Fibroblast of skin of right quadriceps (primary cell): ENCODE data around the gene PCAT7.
"Not testable (repeated sequence)": the region's sequence is repeated elsewhere in the genome, so short reads cannot be mapped to it uniquely, and the experiment has no call there.

Experiments used
- DNase-seq: peaks from one replicate; pipeline ENCODE4 v3.0.0-alpha.2; 2013

Gene PCAT7

GRCh38 chr9:94564279-94564678 lies 9.4 kb downstream of the PCAT7 start:
- DNase-seq: not testable (repeated sequence)

- no peak for DNase-seq
Measured at GRCh38 chr9:94566550-94566949, 11.7 kb downstream of the PCAT7 start.

- DNase-seq: no peak
Measured at GRCh38 chr9:94567271-94567670, 12.4 kb downstream of the PCAT7 start.

GRCh38 chr9:94568250-94568889 lies 13.5 kb downstream of the PCAT7 start:
- DNase-seq: no peak

GRCh38 chr9:94568972-94569712 lies 14.3 kb downstream of the PCAT7 start:
- no peak for DNase-seq

- DNase-seq: no peak
Measured at GRCh38 chr9:94576131-94576530, 21.2 kb downstream of the PCAT7 start.

- no peak for DNase-seq
Measured at GRCh38 chr9:94577036-94577435, 22.2 kb downstream of the PCAT7 start.

GRCh38 chr9:94577571-94577970 lies 22.7 kb downstream of the PCAT7 start:
- DNase-seq: no peak

- DNase-seq: no peak
Measured at GRCh38 chr9:94581728-94582127, 26.8 kb downstream of the PCAT7 start.

GRCh38 chr9:94584555-94584954 lies 29.7 kb downstream of the PCAT7 start:
- no peak for DNase-seq

GRCh38 chr9:94586316-94586715 lies 31.4 kb downstream of the PCAT7 start:
- no peak for DNase-seq

GRCh38 chr9:94586814-94587213 lies 31.9 kb downstream of the PCAT7 start:
- DNase-seq: peak; percentile 54

GRCh38 chr9:94588681-94589080 lies 33.8 kb downstream of the PCAT7 start:
- DNase-seq: no peak

- DNase-seq: not testable (repeated sequence)
Measured at GRCh38 chr9:94591046-94591545, 36.2 kb downstream of the PCAT7 start.

- no peak for DNase-seq
Measured at GRCh38 chr9:94591876-94592275, 37.0 kb downstream of the PCAT7 start.

GRCh38 chr9:94592683-94593082 lies 37.8 kb downstream of the PCAT7 start:
- not testable (repeated sequence) for DNase-seq

GRCh38 chr9:94593459-94594345 lies 38.8 kb downstream of the PCAT7 start, which contains the start of gene FBP2:
TSS of gene FBP2 (minus strand) at chr9:94593824. CDS start at chr9:94593726, 98 bp downstream.
- DNase-seq: no peak

- no peak for DNase-seq
Measured at GRCh38 chr9:94599102-94599501, 44.2 kb downstream of the PCAT7 start.

- DNase-seq: no peak
Measured at GRCh38 chr9:94600258-94600657, 45.4 kb downstream of the PCAT7 start.

GRCh38 chr9:94600715-94601114 lies 45.8 kb downstream of the PCAT7 start:
- no peak for DNase-seq

- no peak for DNase-seq
Measured at GRCh38 chr9:94602666-94603065, 47.8 kb downstream of the PCAT7 start.

- DNase-seq: peak; percentile 58
Measured at GRCh38 chr9:94603259-94604160, 48.6 kb downstream of the PCAT7 start.
